GM19351 (cell line): ENCODE results near the gene COP1.
"Not testable (repeated sequence)": the region's sequence is repeated elsewhere in the genome, so short reads cannot be mapped to it uniquely, and the experiment has no call there.

Experiments used
- ATAC-seq: cut with Tn5 transposase; IDR thresholded peaks from one replicate; pipeline ENCODE4 v1.9.1; 2021; ENCODE audit warnings: mild to moderate bottlenecking, moderate library complexity; ENCODE audit not compliant: unreplicated experiment

Gene COP1

DNA sequence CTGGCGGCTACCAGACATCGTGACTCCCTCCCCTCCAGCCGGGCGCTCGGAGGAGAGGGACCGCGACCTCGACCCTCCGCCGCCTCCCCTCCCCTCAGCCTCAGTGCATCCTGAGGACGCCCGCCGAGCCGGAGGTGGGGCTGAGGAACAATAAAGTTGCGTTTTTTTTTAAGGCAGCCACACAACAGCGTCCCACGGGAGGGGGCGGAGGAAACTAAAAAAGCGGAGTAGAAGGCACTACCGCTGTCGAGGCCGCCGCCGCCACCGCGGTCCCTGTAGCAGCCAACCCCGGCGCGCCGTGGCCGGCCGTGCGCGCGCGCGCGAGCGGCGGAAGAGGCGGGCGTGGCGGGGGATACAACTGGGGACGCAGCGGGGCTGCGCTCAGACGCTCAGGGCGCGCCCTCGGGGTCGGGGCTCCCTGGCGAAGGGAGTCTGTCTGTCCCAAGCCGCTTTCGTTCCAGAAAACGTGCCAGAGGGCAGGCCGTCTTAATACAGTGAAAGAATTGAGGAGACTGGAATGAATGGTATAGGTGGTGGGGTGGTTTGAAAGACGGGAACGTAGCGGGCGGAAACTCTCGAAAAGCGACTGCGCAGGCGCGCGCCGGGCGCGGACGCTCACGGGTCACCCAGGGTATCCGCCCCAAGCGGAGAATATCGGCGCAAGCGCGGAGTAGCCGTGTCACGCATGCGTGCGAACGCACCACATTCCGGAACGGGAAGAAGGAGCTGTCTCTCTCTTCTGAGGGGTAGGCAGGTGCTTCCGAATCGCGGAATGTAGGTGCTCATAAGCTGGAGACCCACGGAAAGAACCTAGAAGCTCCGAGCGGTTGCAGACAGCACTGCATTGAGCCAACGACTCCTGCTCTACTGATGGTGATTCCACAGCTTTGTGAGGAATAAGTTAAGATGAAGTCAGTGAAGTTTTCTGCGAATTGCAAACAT is at the start of gene COP1:
TSS of gene COP1 (minus strand) at position 326 of the 942 bp plus-strand sequence. CDS start at position 18, 308 bp downstream.
- ATAC-seq, result peak; percentile 81

DNA sequence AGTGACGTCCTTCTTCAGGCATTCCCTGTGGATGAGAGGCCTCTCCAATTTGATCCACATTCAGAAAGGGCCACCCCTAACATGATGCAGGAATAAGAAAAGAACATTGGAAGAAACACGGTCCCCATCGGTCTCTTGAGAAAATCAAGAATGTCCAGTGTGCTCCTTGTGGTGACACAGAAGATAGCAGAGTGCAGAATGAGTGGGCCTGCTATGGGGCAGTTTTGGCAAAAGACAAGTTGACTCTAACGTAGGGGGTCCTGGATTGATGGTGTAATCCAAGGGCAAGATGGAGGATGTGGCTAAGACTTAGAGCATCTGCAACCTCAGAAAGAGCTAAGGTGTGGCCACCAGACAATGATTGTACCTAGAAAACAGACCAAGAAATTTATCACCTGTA is 45.1 kb upstream of the COP1 start:
- ATAC-seq, result no peak

DNA sequence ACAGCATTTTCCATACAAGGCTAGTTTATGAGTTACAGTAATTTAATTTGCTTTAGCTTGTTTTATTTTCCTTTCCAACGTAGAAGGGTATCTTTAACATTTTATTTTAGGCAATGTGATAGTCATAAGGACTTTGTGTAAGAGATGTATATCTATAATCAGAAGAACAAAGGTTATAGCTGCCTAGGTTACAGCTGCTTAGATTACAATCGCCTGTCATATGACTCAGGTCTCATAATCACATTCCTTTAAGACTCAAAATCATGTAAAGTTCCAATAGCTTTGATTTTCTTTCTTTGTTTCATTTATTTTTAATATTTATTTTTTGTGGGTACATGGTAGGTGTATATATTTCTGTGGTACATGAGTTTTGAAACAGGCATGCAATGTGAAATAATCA is 37.8 kb upstream of the COP1 start:
- ATAC-seq, result no peak

DNA sequence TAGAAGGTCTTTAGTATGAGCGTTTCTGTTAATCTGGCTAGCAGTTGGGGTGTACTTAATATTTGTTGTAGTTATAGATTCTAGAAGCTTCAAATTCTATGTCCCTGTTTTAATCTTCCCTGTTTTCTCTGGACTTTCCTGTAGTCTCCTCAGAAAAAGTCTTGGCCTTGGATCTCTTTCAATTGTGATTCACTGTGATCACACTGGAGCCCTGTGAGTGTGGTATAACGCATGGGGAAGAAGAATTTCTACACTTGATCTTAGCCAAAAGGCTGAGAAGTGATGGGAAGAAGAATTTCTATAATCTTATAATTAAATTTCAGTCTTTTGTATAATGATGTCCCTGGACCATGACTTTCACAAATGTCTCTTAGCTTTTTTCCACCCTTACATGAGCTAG is 36.7 kb upstream of the COP1 start:
- no peak for ATAC-seq

DNA sequence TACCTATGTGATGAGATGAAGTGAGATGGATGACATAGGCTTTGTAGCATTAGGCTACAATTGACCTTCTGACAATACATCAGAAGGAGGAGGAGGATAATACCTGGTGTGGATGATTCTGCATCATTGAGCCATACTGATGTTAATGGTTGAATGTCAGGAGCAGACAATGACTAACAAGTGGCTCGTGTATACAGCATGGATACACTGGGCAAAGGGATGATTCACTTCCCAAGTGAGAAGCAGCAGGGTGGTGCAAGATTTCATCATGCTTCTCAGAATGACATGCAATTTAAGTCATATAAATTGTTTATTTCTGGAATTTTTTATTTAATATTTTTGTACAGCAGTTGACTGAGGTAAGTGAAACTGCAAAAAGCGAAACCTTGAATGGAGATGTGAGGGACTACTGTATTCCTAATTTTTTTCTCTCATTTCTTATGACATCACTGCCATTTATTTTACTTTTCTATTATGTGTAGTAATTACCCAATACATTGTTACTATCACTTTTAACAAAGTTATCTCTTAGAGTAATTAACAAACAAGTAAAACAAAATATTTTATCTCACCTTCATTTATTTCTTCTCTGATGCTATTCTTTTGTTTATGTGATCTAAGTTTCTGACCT is 34.4 kb upstream of the COP1 start:
- no peak for ATAC-seq

DNA sequence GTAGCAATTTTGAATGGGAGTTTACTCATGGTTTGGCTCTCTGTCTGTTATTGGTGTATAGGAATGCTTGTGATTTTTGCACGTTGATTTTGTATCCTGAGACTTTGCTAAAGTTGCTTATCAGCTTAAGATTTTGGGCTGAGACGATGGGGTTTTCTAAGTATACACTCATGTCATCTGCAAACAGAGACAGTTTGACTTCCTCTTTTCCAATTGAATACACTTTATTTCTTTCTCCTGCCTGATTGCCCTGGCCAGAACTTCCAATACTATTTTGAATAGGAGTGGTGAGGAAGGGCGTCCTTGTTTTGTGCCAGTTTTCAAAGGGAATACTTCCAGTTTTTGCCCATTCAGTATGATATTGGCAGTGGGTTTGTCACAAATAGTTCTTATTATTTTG is 26.6 kb upstream of the COP1 start:
- not testable (repeated sequence) for ATAC-seq

DNA sequence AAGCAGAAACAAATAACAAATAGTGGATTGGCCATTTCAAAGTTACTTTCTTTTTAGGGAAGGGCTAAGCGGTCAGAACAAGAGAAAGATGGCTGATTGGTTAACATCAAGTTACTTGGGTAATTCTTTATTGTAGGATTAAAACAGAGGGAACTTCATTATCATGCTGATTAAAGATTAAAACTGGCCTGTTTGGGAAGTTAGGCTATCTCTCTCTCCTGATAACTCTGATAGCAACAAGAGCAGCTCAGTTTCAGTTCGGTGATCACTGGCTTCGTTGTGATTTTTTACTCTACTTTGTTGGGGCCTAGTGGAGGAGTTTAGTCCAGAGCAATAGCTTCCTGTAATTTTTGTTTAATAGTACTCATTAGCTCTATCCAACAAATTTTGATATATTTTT is 20.5 kb upstream of the COP1 start:
- no peak for ATAC-seq

DNA sequence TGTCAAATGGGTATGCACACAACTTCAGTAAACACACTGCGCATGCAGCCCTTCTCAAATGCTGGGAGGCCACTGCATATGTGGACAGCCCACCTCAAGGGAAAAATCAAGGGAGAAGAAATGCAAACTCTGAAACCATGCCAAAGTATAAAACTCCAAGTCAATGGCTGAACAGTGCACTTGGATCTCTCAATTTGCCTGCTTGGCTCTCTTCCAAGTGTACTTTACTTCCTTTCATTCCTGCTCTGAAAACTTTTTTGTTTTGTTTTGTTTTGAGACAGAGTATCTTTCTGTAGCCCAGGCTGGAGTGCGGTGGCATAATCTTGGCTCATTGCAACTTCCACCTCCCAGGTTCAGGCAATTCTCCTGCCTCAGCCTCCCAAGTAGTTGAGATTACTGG is 18.8 kb upstream of the COP1 start:
- ATAC-seq, result no peak

DNA sequence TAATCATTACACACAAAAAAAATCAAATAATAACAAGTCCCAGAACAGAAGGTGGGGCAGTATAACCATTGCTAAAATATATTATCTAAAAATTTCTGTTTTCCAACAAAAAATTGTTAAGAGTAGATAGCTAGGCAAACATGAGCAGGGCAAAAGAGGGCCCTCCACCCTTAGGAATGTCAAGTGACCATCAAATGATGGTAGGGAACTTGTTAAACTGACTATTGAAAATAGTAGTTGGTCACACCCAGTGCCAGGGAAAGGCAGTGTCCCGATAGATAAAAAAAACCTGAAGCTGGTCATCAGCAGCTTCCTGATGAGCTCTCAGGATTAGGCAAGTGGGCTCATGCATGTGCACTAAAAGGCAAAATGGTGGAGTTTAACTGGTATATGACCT is 18.4 kb upstream of the COP1 start:
- no peak for ATAC-seq

DNA sequence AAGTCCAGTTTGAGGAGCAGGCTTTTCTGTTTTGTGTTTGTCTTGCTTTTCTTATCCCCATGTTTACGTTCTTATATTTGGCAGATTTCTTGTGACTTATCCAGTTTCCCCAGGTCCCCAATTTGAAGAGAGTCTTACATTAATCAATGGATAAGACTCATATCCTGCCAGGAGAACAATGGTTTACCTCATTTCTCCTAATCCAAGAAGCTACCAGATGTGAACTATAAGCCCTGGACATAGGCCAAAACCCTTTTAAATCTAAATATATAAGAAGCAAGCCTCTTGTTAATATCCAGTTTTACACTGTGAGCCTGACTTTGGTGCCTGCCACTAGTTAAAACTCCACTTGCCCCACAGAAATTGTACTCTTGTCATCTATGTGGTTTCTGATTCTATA is 15.1 kb upstream of the COP1 start:
- no peak for ATAC-seq

DNA sequence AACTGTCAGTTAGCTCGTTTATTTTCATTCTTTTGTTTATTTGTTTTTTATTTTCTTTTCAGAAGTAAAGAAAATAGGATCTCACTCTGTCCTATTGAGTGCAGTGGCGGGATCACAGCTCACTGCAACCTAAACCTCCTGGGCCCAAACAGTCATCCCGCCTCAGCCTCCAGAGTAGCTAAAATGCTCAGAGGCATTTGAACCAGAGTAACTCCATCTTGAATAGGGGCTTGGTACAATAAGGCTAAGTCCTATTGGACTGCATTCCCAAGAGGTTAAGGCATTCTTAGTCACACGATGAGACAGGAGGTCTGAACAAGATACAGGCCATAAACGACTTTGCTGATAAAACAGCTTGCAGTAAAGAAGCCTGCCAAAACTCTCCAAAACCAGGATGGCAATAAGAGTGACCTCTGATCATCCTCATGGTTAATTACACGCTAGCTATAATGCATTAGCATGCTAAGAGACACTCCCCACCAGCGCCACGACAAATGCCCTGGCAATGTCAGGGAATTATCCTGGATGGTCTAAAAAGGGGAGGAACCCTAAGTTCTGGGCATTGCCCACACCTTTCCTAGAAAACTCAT is 13.1 kb upstream of the COP1 start:
- no peak for ATAC-seq

DNA sequence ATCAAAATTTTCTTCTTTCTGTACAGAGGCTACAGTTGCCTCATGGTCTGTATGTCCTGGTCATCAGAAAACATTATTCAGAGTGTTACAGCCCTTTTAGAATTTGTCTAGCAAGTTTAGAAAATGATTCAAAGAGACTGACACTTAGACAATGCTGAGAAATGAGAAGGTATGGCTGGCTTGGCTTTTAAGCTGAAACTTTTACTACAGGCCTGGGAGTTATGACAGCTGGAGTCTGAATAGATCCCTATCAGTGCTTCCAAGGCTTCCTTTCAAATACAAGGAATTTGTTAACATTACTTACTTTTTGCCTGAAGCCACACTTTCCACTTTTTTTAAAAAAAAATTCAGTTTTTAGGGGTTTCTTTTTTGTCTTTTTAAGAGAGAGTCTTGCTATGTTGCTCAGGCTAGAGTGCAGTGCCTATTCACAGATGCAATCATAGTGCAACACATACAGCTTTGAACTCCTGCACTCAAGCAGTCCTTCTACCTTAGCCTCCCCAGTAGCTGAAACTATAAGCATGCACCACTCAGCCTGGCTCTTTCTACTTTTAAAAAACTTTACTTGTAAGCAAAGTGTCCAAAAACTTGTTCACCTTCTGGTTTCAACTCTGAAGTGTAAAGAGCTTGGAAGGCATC is 10.5 kb upstream of the COP1 start:
- ATAC-seq, result no peak

DNA sequence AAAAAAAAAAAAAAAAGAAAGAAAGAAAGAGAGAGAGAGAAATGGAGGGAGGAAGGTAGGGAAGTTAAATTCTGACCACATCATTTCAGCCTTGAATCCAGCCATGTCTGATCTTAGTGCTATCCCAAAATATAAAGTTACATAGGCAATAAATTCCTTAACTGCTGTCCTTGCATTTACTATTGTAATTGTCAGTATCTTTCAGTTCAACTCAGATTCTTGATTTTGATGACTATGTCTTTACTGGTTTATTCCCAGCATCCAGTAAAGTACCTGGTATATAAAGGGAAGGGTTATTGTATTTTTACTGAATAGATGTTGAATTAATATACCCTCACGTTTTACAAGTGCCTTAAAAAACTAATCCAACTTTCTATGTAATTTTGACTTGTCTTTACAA is 8.9 kb upstream of the COP1 start:
- no peak for ATAC-seq

DNA sequence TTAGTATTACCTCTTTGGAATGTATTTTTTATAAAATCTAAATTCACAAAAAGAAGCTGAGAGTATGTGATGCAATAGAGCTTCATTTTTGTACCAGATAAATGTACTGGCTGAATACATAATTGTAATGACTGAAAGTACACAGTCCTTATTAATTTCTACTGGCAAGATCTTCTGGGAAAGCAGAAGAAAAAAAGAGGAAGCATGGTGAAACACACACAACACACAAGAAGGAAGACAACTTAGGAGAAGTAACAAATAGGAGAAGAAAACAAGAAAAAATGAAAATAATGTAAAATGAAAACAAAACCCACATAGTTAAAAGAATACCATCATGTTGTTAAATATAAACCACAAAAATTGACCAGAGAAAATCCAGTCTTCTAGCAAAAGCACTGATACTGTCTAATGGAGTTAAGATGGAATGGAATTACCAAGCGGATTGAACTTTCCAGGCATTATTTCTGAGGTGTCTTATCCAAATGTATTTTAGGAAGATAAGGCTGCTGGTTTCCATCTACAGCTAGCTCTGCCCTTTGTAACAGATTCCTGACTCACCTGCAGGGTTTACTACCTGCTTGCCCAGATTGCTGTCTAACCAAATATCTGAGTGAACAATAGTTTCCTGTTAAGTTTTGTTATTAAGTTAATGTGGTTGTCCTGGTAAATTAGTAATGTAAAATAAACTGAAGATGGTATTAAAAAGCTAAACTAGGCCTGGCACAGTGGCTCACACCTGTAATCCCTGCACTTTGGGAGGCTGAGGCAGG is 4.5 kb upstream of the COP1 start:
- ATAC-seq, result no peak

DNA sequence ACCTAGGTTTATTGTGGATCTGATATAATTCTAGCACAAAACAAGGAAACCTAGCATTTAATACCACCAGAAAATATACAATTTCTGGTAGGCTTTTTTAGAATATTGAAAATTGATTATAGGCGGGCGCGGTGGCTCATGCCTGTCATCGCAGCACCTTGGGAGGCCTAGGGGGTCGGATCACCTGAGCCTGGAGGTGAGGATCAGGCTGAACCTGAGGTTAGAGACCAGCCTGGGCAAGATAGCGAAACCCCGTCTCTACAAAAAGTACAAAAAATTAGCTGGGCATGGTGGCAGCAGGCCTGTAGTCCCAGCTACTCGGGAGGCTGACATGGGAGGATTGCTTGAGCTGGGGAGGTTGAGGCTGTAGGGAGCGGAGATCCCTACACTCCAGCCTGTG is 948 bp upstream of the COP1 start:
- ATAC-seq, result no peak

DNA sequence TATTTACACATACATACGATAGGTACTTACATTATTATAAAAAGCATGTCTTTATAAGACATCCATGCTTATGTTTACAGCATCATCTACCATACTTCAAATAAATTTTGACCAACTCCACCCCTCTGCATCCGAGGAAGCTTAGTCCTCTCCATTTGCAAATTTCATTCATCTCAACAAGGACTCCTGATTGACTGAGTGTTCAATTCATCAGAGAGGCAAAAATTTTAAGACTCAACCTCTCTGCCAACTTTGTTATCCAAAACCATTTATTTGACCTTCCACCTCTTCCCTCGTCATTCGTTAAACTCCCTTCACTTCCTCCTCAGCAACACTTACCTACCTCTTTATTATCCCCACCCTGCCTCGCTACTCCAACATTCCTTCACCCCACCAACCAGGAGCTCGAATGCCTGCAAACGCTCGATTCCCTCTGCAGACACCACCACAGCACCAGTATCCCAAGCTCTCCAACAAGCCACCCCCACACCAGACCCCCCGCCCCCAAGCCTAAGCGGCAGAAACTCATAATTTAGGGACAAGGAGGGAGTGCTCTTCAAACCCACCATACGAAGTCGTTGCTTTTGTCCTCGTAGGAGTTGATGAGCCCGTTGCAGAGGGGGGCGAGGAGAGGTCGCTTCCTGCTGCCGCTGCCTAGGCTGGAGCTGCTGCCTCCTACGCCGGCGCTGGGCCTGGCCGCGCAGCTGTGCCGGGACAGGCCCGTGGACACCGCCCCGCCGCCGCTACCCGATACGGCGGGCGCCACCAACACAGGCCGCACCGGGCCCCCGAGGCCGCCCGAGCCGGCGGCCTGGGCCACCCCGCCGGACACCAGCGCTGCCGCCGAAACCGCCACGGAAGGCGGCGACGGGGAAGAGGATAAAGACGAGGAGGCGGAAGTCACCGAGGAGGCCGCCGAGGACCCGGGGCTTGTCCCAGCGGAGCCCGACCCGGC is 803 bp downstream of the COP1 start:
- ATAC-seq, result peak; percentile 17

DNA sequence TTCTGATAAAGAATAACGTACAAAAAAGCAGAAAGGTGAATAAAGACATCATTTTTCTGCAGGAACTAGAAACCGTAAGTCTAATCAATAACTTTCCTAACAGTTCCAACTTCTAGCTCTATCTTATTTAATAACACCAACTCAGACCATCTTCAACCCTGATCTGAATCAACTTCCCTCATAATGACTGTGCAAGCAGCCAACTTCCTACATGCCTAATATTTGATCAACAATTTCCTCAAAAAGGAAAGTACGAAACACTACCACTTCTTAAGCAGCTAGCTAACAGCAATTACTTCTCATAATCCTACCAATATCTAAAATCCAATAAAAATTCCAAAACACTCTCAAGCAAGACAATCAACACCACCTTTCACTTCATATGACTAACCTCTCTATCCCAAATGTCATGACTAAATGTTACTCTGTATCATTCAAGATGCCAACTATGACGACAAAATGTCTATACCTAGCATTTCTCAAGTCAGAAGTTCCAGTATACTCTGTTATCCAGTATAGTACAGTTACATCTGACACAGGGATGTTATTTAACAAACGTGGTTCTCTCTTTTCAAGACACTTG is 1.7 kb downstream of the COP1 start:
- ATAC-seq, result no peak

DNA sequence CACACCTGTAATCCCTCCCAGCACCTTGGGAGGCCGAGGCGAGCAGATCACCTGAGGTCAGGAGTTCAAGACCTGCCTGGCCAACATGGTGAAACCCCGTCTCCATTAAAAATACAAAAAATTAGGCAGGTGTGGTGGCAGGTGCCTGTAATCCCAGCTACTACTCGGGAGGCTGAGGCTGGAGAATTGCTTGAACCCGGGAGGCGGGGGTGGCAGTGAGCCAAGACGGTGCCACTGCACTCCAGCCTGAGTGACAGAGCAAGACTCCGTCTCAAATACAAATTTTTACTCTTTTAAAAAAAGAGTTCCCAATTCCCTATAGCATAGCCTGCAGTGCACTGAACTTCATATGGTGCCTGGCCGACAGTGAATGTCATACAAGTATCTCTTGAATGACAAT is 2.4 kb downstream of the COP1 start:
- ATAC-seq, result not testable (repeated sequence)

DNA sequence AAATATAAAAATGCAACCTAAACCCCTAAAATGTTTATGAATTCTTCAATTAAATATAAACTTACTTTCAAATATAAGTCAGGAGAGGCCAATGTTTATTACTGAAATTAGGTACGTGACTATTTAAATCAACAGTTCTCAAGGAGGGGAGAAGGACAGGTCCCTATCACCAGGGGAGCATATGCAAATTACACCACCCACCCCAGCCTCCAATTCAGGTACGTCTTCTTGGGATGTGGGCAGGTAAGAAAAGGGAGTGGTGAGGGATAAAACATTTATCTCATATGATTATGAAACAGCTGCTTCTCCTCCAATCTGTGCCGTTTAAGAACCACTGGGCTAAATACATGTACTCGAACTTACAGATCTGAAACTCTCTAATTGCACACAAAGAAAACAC is 3.4 kb downstream of the COP1 start:
- ATAC-seq, result no peak
